ENCODE data around the gene CDKL5. TPM values are rescaled to one million over a fixed set of nuclear protein-coding genes. Genes with fewer than 3 reads are reported as not detected.

The CDKL5 gene
- total and polyA plus RNA-seq, 2 donors (not counting 1 experiment from before 2014, with no cell fraction given): 0.72 to 4.6 TPM

- TF ChIP-seq EZH2 (IDR thresholded peaks at IDR 0.05; ENCODE audit: borderline replicate concordance, insufficient read depth, low read depth, low read length, poor library complexity, severe bottlenecking): no peak
- TF ChIP-seq, protein P1, sequence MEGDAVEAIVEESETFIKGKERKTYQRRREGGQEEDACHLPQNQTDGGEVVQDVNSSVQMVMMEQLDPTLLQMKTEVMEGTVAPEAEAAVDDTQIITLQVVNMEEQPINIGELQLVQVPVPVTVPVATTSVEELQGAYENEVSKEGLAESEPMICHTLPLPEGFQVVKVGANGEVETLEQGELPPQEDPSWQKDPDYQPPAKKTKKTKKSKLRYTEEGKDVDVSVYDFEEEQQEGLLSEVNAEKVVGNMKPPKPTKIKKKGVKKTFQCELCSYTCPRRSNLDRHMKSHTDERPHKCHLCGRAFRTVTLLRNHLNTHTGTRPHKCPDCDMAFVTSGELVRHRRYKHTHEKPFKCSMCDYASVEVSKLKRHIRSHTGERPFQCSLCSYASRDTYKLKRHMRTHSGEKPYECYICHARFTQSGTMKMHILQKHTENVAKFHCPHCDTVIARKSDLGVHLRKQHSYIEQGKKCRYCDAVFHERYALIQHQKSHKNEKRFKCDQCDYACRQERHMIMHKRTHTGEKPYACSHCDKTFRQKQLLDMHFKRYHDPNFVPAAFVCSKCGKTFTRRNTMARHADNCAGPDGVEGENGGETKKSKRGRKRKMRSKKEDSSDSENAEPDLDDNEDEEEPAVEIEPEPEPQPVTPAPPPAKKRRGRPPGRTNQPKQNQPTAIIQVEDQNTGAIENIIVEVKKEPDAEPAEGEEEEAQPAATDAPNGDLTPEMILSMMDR (IDR thresholded peaks at IDR 0.05): no peak
- H3K4me2 ChIP-seq (replicated peaks; ENCODE audit: low read depth, low read length, poor library complexity, severe bottlenecking): no peak within 1 kb of the TSS
- H2AFZ ChIP-seq (ENCODE audit: insufficient read depth, low read depth, low read length, poor library complexity, severe bottlenecking): no peak within 1 kb of the TSS
- 100% methylated on average over 6 of the region's 10 CpGs for WGBS (ENCODE audit: insufficient coverage)
- no peak for ATAC-seq (ENCODE audit: low read depth)
- H3K4me1 Mint-ChIP-seq: peaks cover 16% of the 10 kb centered on the region
- no peaks in the 10 kb centered on the region for H4K20me1 ChIP-seq (ENCODE audit: control insufficient read depth, insufficient read depth, low read length, poor library complexity, severe bottlenecking)
- no peak within 1 kb of the TSS for H3K9ac ChIP-seq (ENCODE audit: low read length)
- H3K9me3 ChIP-seq (ENCODE audit: control extremely low read depth in 1 of 3, control insufficient read depth in 2 of 3, insufficient read depth in 1 of 3, low read length in 2 of 3): no peaks in the 10 kb centered on the region
- no peak within 1 kb of the TSS for H3K27ac Mint-ChIP-seq
- H3K4me3 Mint-ChIP-seq: no peak within 1 kb of the TSS
- H3K79me2 ChIP-seq (ENCODE audit: control insufficient read depth, insufficient read depth, low read length): no peaks in the 10 kb centered on the region
- no peak within 1 kb of the TSS for H3K4me3 ChIP-seq (ENCODE audit: control extremely low read depth in 1 of 5, extremely low read depth in 1 of 5, insufficient read depth in 1 of 5, low read depth in 2 of 5, low read length in 4 of 5)
- no peaks in the 10 kb centered on the region for H3K27me3 ChIP-seq (replicated peaks in 1 of 4; ENCODE audit: control extremely low read depth in 1 of 4, control insufficient read depth in 3 of 4, insufficient read depth in 4 of 4, low read length in 3 of 4)
- H3K27ac ChIP-seq (ENCODE audit: low read length in 2 of 2): no peak within 1 kb of the TSS
- H3K36me3 ChIP-seq (replicated peaks in 1 of 2; ENCODE audit: control extremely low read depth in 1 of 2, control insufficient read depth in 1 of 2, extremely low read depth in 1 of 2, insufficient read depth in 2 of 2, low read length in 1 of 2): no peaks in the 10 kb centered on the region
- intact Hi-C loops (cut with micrococcal nuclease): loop anchor here (10.0 kb wide), 3 partner anchors 673 to 1593 kb away; partner anchors contain the start of genes PDHA1, RPS6KA3 and SCML1
- no peak for DNase-seq
- no peaks in the 10 kb centered on the region for H3K9me3 Mint-ChIP-seq (ENCODE audit: insufficient read depth)
- H3K27me3 Mint-ChIP-seq: no peaks in the 10 kb centered on the region
- ChIA-PET CTCF (no interaction called here), POLR2A (no interaction called here)
- peaks cover 3 to 10% of the 10 kb centered on the region in 2 donors for H3K4me1 ChIP-seq (ENCODE audit: control insufficient read depth in 2 of 2, insufficient read depth in 2 of 2, low read length in 2 of 2)
These were observed 246.6 kb downstream of the CDKL5 start, which contains the start of gene RS1 for GRCh38 chrX:18672008-18672407. RS1 (minus strand) TSS chrX:18672108; CDS start chrX:18672068, 40 bp downstream.

GRCh38 chrX:18674417-18674787, 249.0 kb downstream of the CDKL5 start:
- Mint-ChIP-seq H3K4me3 (peak overlapping the region; percentile 84), H3K9me3 (ENCODE audit: insufficient read depth) (no peaks in the 10 kb centered on the region), H3K27me3 (no peaks in the 10 kb centered on the region), H3K27ac (peak overlapping the region; percentile 96), H3K4me1 (peaks cover 10% of the 10 kb centered on the region)
- Histone ChIP-seq H3K4me3 (ENCODE audit: control extremely low read depth in 1 of 5, extremely low read depth in 1 of 5, insufficient read depth in 1 of 5, low read depth in 2 of 5, low read length in 4 of 5) (peak overlapping the region; percentile 57 to 86 (median 72)), H3K79me2 (ENCODE audit: control insufficient read depth, insufficient read depth, low read length) (no peaks in the 10 kb centered on the region), H3K27ac (ENCODE audit: low read length in 2 of 2) (peak overlapping the region; percentile 52 to 84), H3K9me3 (ENCODE audit: control extremely low read depth in 1 of 3, control insufficient read depth in 2 of 3, insufficient read depth in 1 of 3, low read length in 2 of 3) (no peaks in the 10 kb centered on the region), H4K20me1 (ENCODE audit: control insufficient read depth, insufficient read depth, low read length, poor library complexity, severe bottlenecking) (no peaks in the 10 kb centered on the region), H3K27me3 (replicated peaks in 1 of 4; ENCODE audit: control extremely low read depth in 1 of 4, control insufficient read depth in 3 of 4, insufficient read depth in 4 of 4, low read length in 3 of 4) (no peaks in the 10 kb centered on the region), H3K4me1 (ENCODE audit: control insufficient read depth in 2 of 2, insufficient read depth in 2 of 2, low read length in 2 of 2) (no peaks in the 10 kb centered on the region), H3K9ac (ENCODE audit: low read length) (peak overlapping the region; percentile 76), H3K4me2 (replicated peaks; ENCODE audit: low read depth, low read length, poor library complexity, severe bottlenecking) (peak overlapping the region; percentile 82), H2AFZ (ENCODE audit: insufficient read depth, low read depth, low read length, poor library complexity, severe bottlenecking) (peak overlapping the region; percentile 65), H3K36me3 (replicated peaks in 1 of 2; ENCODE audit: control extremely low read depth in 1 of 2, control insufficient read depth in 1 of 2, extremely low read depth in 1 of 2, insufficient read depth in 2 of 2, low read length in 1 of 2) (no peaks in the 10 kb centered on the region)
- ATAC-seq (ENCODE audit: low read depth) (peak; percentile 36), DNase-seq (no peak)
- no CpG with 5 or more reads among the region's 19 CpGs for WGBS (ENCODE audit: insufficient coverage)
- TF ChIP-seq, protein P1 (IDR thresholded peaks at IDR 0.05): no peak
- TF ChIP-seq EZH2 (IDR thresholded peaks at IDR 0.05; ENCODE audit: borderline replicate concordance, insufficient read depth, low read depth, low read length, poor library complexity, severe bottlenecking): no peak
- CTCF ChIA-PET: no interaction called here
- intact Hi-C loops (cut with micrococcal nuclease): loop anchor here (2.0 to 10.0 kb wide), 4 partner anchors 212 to 1590 kb away; partner anchors contain the start of genes PDHA1, RPS6KA3 and SCML1
- POLR2A ChIA-PET: no interaction called here

All from B cell (primary cell).